ENCODE data around the gene CC2D1A. TPM values are rescaled to one million over a fixed set of nuclear protein-coding genes. Genes with fewer than 3 reads are reported as not detected.
A peak's percentile ranks its signal among the peaks of the same experiment; 100 is the strongest.

CC2D1A gene
- total RNA-seq, 4 donors from 2014 or later = 97.4 to 235 (median 184) TPM

DNA sequence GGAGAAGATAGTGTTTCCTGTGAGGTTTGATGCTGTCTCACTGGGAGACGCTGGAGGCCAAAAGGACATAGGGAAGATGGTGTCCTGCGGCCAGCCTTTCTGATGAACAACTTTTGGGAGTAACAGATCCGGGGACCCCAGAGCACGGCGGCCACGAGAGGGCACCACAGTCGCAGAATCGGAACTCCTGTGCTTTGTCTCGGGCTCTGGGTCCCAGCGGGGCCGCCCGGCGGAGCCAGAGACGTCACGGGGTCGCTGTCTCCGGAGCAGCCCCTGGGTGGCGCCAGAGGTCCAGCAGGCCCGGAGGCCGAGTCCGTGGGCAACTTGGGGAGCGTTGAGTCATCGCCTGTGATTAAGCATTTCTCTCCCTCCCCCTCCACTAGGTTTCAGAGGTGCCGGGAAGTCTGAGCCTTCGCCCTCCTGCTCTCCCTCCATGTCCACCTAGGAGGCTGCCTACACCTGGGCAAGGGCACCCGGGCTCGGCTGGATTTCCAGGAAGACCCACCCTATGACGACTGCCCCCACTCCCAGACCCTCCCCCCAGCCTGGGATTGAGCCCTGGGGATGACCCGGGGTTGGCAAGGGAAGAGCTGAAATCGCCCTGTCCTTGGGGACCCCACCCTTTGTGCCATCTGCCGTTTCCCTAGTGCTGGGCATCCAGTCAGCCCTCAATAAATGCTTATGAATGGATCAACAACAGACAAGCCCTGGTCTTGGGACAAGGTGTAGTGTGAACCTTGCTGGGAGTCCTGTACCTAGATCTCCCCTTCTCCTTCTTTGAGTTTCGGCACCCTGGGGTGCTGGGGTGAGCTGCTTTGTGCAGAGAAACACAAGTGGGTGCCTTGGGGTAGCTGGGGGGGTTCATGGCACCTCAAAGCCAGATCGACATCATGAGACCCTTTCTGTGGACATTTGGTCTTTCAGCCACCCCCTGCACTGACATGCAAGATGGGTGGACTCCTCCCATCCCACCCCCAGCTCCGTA, 25.6 kb upstream of the CC2D1A start:
- peak overlapping the region in 3 of 4 donors; percentile 22 to 59 (median 28) for H3K4me3 ChIP-seq
- H3K9me3 ChIP-seq = no peaks in the 10 kb centered on the region
- H3K27ac ChIP-seq = peak overlapping the region; percentile 64 to 91 (median 67)
- H3K36me3 ChIP-seq = no peaks in the 10 kb centered on the region
- no peaks in the 10 kb centered on the region for H3K27me3 ChIP-seq
- H3K4me1 ChIP-seq = peaks cover 10 to 50% (median 26%) of the 10 kb centered on the region in 4 donors
- no peak for TF ChIP-seq POLR2A (IDR thresholded peaks at IDR 0.05)
- TF ChIP-seq, protein P1, sequence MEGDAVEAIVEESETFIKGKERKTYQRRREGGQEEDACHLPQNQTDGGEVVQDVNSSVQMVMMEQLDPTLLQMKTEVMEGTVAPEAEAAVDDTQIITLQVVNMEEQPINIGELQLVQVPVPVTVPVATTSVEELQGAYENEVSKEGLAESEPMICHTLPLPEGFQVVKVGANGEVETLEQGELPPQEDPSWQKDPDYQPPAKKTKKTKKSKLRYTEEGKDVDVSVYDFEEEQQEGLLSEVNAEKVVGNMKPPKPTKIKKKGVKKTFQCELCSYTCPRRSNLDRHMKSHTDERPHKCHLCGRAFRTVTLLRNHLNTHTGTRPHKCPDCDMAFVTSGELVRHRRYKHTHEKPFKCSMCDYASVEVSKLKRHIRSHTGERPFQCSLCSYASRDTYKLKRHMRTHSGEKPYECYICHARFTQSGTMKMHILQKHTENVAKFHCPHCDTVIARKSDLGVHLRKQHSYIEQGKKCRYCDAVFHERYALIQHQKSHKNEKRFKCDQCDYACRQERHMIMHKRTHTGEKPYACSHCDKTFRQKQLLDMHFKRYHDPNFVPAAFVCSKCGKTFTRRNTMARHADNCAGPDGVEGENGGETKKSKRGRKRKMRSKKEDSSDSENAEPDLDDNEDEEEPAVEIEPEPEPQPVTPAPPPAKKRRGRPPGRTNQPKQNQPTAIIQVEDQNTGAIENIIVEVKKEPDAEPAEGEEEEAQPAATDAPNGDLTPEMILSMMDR (IDR thresholded peaks at IDR 0.05) = peak; percentile 98 to 100 (median 100)
- peak; percentile 96 to 99 (median 99) for DNase-seq

DNA sequence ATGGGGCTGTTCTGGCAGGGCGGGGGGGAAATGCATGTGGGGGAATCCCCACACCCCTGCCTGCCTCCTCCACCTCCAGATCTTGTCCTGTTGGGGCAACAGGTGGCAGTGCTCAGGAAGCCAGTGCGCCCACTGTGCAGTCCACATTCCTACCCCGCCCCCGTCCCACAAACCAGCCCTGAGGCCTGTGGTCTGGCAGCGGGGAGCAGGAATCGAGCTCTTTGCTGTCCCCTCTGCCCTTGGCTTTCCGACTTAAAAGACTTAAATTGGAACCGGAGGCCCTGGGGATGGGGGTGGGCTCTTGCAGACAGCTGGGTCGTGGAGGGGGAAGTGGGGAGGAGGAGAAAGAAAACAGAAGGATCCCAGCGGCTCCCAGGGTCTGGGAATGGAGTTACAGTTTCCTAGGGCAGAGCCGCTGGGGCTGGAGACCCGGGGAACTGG, 24.7 kb upstream of the CC2D1A start:
- H3K4me3 ChIP-seq = no peak overlapping the region
- H3K27me3 ChIP-seq = no peaks in the 10 kb centered on the region
- DNase-seq = peak in 2 of 3 donors; percentile 46 to 50
- peaks cover 12 to 55% (median 26%) of the 10 kb centered on the region in 4 donors for H3K4me1 ChIP-seq
- H3K36me3 ChIP-seq = no peaks in the 10 kb centered on the region
- no peaks in the 10 kb centered on the region for H3K9me3 ChIP-seq
- TF ChIP-seq, protein P1 (IDR thresholded peaks at IDR 0.05) = no peak
- no peak for TF ChIP-seq POLR2A (IDR thresholded peaks at IDR 0.05)
- H3K27ac ChIP-seq = peak overlapping the region in 3 of 4 donors; percentile 65 to 91 (median 69)

DNA sequence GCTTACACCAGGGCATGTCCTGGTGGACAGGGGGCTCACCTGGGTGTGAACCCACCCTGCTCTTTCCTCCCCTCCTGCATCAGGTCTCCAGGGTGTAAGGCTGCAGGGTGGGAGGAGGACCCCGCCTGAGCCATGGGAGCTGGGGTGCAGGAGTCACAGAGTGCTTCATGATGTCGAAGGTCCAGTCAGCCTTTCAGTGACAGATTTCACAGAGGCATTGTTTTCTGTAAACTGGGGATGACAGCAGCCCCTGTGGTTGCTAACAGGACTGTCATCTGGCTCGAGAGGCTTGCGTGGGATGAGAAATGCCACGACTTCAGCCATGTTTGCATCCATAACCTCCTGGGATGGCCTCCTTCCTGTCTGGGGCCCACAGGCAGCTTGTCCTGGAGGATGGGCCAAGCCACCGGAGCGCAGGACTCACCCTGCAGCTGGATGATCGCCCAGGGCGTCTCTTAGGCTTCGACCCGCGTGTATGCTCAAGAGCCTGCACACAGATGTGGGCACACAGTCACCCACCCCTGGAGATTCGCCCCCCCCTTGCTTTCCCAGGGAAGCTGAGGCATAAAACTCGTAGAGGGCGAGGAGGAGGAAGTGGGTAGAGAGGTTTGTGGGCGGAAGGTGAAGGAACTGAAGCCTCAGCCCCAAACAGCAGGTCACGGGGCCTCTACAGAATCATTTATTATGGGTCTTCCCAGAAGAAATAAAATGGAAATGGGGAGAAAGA, 24.1 kb upstream of the CC2D1A start:
- Histone ChIP-seq H3K4me1 (peaks cover 13 to 53% (median 26%) of the 10 kb centered on the region in 4 donors), H3K4me3 (peak overlapping the region in 1 of 4 donors; percentile 2), H3K27ac (peak overlapping the region in 3 of 4 donors; percentile 65 to 91 (median 69)), H3K36me3 (no peaks in the 10 kb centered on the region), H3K27me3 (no peaks in the 10 kb centered on the region), H3K9me3 (no peaks in the 10 kb centered on the region)
- TF ChIP-seq POLR2A (IDR thresholded peaks at IDR 0.05) = no peak
- TF ChIP-seq, protein P1 (IDR thresholded peaks at IDR 0.05) = no peak
- peak in 2 of 3 donors; percentile 69 to 79 for DNase-seq

DNA sequence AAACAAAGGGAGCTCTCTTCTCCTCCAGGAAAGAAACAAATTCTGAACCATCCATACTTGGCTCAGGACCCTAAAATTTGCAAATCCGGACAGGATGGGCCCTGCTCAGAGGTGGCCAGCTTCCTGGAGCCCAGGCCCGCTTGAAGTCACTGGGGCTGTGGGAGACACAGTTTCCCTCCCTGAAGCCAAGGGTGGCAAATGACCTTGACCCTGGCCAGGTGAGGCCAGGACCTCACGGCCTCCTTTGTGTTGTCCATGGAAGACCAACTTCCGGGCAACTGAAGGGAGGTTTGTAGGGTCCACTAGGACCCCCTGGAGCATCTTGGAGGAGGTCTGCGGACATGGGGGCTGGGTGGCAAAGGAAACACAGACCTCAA, 23.6 kb upstream of the CC2D1A start:
- TF ChIP-seq, protein P1 (IDR thresholded peaks at IDR 0.05) = no peak
- no peak for TF ChIP-seq POLR2A (IDR thresholded peaks at IDR 0.05)
- DNase-seq = no peak
- H3K27me3 ChIP-seq = no peaks in the 10 kb centered on the region
- H3K27ac ChIP-seq = peak overlapping the region in 2 of 4 donors; percentile 25 to 65
- H3K36me3 ChIP-seq = no peaks in the 10 kb centered on the region
- H3K4me1 ChIP-seq = peaks cover 15 to 53% (median 26%) of the 10 kb centered on the region in 4 donors
- no peaks in the 10 kb centered on the region for H3K9me3 ChIP-seq
- H3K4me3 ChIP-seq = no peak overlapping the region

DNA sequence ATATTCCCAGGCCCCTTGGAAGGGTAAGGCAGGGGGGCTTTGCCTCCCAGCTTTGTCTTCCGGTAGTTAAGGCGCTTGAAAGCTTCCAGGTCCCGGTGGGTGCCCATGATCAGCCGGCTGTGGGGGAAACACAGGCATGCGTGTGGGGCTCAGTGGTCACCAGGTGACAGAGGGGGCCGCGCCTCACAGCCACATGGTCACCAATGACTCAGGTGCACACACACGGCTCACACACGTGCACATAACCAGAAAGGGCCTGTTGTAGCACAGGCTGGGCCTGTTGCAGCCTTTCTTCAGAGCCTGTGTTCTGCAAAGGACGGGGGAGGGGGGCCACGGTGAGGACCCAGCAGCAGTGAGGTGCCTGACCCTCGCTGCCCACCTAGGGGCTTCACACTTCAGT, 23.2 kb upstream of the CC2D1A start:
- DNase-seq = no peak
- peak overlapping the region in 2 of 4 donors; percentile 25 to 65 for H3K27ac ChIP-seq
- no peaks in the 10 kb centered on the region for H3K9me3 ChIP-seq
- H3K27me3 ChIP-seq = no peaks in the 10 kb centered on the region
- H3K36me3 ChIP-seq = no peaks in the 10 kb centered on the region
- TF ChIP-seq, protein P1 (IDR thresholded peaks at IDR 0.05) = no peak
- TF ChIP-seq POLR2A (IDR thresholded peaks at IDR 0.05) = no peak
- no peak overlapping the region for H3K4me3 ChIP-seq
- peaks cover 15 to 58% (median 26%) of the 10 kb centered on the region in 4 donors for H3K4me1 ChIP-seq
